K562 (cell line): ENCODE data around the gene AMBP. TPM values are rescaled to one million over a fixed set of nuclear protein-coding genes. Genes with fewer than 3 reads are reported as not detected.

Source experiments
- ATAC-seq: fragments of 200-7000 bp; cut with Tn5 transposase; 3 replicates; pipeline ENCODE4 v1.9.1; 2020; ENCODE audit warnings: moderate library complexity
- BruUV-seq: library from RNA; stranded (reverse); fragments of 400-500 nt; replicated peaks from 2 replicates; lab custom pipeline; 2021; lab: Mats Ljungman, UMichigan
- CTCF ChIA-PET: fragments of 300-600 bp; formaldehyde crosslinking; extraction: SDS; loops from one replicate; lab custom pipeline; 2021; ENCODE audit warnings: low intra/inter-chr PET ratio; lab: Yijun Ruan, JAX
- POLR2A ChIA-PET: fragments of 300-600, 350-650 bp; sonication (Branson Sonifier 250); formaldehyde crosslinking; extraction: SDS; loops from one replicate; lab custom pipeline; 2021; ENCODE audit warnings: antibody characterized with exemption, inconsistent platforms; lab: Yijun Ruan, JAX
- DNase-seq, 4 experiments: peaks; one replicate each; pipeline versions ENCODE4 v3.0.0 to v3.0.0-alpha.2; 2011 to 2018; ENCODE audit warnings: low spot score in 3 of 4, mixed read lengths in 3 of 4; ENCODE audit errors: extremely low read depth in 1 of 4
- FAIRE-seq: peaks from 2 replicates; lab custom pipeline; 2011; peaks lifted over from hg19 to GRCh38; lab: Jason Lieb, UNC
- H2AFZ ChIP-seq: 2 replicates; pipeline ENCODE4 v1.6.0; 2011; ENCODE audit warnings: low read depth, low read length, control low read depth, inconsistent platforms
- H3K27ac ChIP-seq: fragments of 200-600 bp; 3 replicates; pipeline ENCODE4 v1.8.0; 2011; ENCODE audit warnings: low read depth, mild to moderate bottlenecking, control low read depth, inconsistent platforms, low read length, moderate library complexity, mixed read lengths; ENCODE audit errors: extremely low read depth
- H3K27me3 ChIP-seq, 2 experiments: fragments of 300-600 bp in 1 of 2; 2 replicates in 1 of 2; 3 replicates in 1 of 2; pipeline versions ENCODE4 v1.6.0 to v1.8.0; 2011; ENCODE audit warnings: inconsistent platforms in 2 of 2, low read length in 2 of 2, mild to moderate bottlenecking in 1 of 2, mixed read lengths in 1 of 2, moderate library complexity in 1 of 2; ENCODE audit not compliant: control insufficient read depth in 2 of 2, insufficient read depth in 2 of 2
- H3K36me3 ChIP-seq: fragments of 300-600 bp; 3 replicates; pipeline ENCODE4 v1.8.0; 2011; ENCODE audit warnings: mild to moderate bottlenecking, low read length, inconsistent platforms; ENCODE audit not compliant: control insufficient read depth, insufficient read depth
- H3K4me1 ChIP-seq, 2 experiments: fragments of 200-600 bp in 1 of 2; replicated peaks in 1 of 2; 2 replicates in 1 of 2; 3 replicates in 1 of 2; pipeline versions ENCODE4 v1.5.1 to v1.8.0; 2011; ENCODE audit warnings: inconsistent platforms in 2 of 2, low read length in 2 of 2, mild to moderate bottlenecking in 1 of 2, mixed read lengths in 1 of 2, moderate library complexity in 1 of 2; ENCODE audit not compliant: control insufficient read depth in 2 of 2, insufficient read depth in 2 of 2
- H3K4me2 ChIP-seq: 2 replicates; pipeline ENCODE4 v1.6.1; 2011; ENCODE audit warnings: low read length, control low read depth, inconsistent platforms, mixed read lengths; ENCODE audit not compliant: insufficient read depth
- H3K4me3 ChIP-seq: fragments of 200-600 bp; sonication (generic), shearing (Covaris generic); 2 replicates; pipeline ENCODE4 v1.5.1; 2016; ENCODE audit warnings: control low read depth, inconsistent platforms
- H3K79me2 ChIP-seq: fragments of 200-600 bp; 3 replicates; pipeline ENCODE4 v1.8.0; 2011; ENCODE audit warnings: low read length, inconsistent platforms; ENCODE audit not compliant: control insufficient read depth, insufficient read depth
- H3K9ac ChIP-seq, 2 experiments: 2 replicates each; pipeline versions ENCODE4 v1.6.0 to v1.6.1; 2011; ENCODE audit warnings: low read depth in 2 of 2, low read length in 2 of 2, control low read depth in 1 of 2, inconsistent platforms in 1 of 2, mild to moderate bottlenecking in 1 of 2, mixed read lengths in 1 of 2; ENCODE audit not compliant: insufficient read depth in 1 of 2
- H3K9me1 ChIP-seq: one replicate; pipeline ENCODE4 v1.6.0; 2011; ENCODE audit warnings: inconsistent platforms, mild to moderate bottlenecking, low read length, moderate library complexity; ENCODE audit not compliant: control insufficient read depth, insufficient read depth
- H3K9me3 ChIP-seq: replicated peaks from 2 replicates; pipeline ENCODE4 v1.5.1; 2011; ENCODE audit warnings: low read depth, low read length, inconsistent platforms; ENCODE audit not compliant: control insufficient read depth, insufficient read depth
- H4K20me1 ChIP-seq: replicated peaks from 2 replicates; pipeline ENCODE4 v1.6.1; 2011; ENCODE audit warnings: low read length, inconsistent platforms, mixed read lengths; ENCODE audit not compliant: control insufficient read depth, insufficient read depth
- CBFB ChIP-seq: sonication (generic); formaldehyde crosslinking; IDR thresholded peaks from 2 replicates; pipeline ENCODE4 v1.4.0; 2020; ENCODE audit warnings: mild to moderate bottlenecking, missing genetic modification reagents
- CBX3 ChIP-seq, 2 experiments: IDR thresholded peaks; 1 replicate in 1 of 2; 2 replicates in 1 of 2; pipeline ENCODE4 v1.6.1; 2012; ENCODE audit warnings: inconsistent platforms in 2 of 2, low read length in 2 of 2, borderline replicate concordance in 1 of 2, control low read depth in 1 of 2
- E2F3 ChIP-seq: fragments of 250-450 bp; sonication (Bioruptor Pico); IDR thresholded peaks from 2 replicates; pipeline ENCODE4 v1.4.0; 2020; ENCODE audit warnings: mild to moderate bottlenecking
- LEF1 ChIP-seq: fragments of 450-650 bp; IDR thresholded peaks from 2 replicates; pipeline ENCODE4 v1.6.1; 2016; ENCODE audit warnings: mild to moderate bottlenecking
- MAFF ChIP-seq: IDR thresholded peaks from 2 replicates; pipeline ENCODE4 v1.6.1; 2012; ENCODE audit warnings: low read length, improper control_type of control experiment
- MCM5 ChIP-seq: fragments of 450-650 bp; IDR thresholded peaks from 2 replicates; pipeline ENCODE4 v1.6.1; 2016; ENCODE audit warnings: low read depth
- MECOM ChIP-seq: fragments of 250-450 bp; sonication (Bioruptor Pico); IDR thresholded peaks from 2 replicates; pipeline ENCODE4 v1.8.0; 2022; ENCODE audit warnings: inconsistent platforms
- NBN ChIP-seq: fragments of 450-650 bp; IDR thresholded peaks from 2 replicates; pipeline ENCODE4 v1.6.1; 2016; ENCODE audit warnings: low read depth, mild to moderate bottlenecking
- SMAD1 ChIP-seq: fragments of 150-350 bp; IDR thresholded peaks from 2 replicates; pipeline ENCODE4 v1.6.1; 2014; ENCODE audit warnings: low read length, low read depth; ENCODE audit not compliant: partially characterized antibody
- ZNF431 ChIP-seq: sonication (generic); formaldehyde crosslinking; IDR thresholded peaks from 2 replicates; pipeline ENCODE4 v1.8.0; 2022; ENCODE audit warnings: mild to moderate bottlenecking, missing genetic modification reagents
- ZNF583 ChIP-seq: fragments of 250-450 bp; sonication (Bioruptor Pico); IDR thresholded peaks from 2 replicates; pipeline ENCODE4 v1.4.0; 2020
- ZNF589 ChIP-seq: fragments of 200-800 bp; sonication (Bioruptor generic); IDR thresholded peaks from 2 replicates; pipeline ENCODE4 v1.6.1; 2016; ENCODE audit warnings: low read depth, missing genetic modification characterization, missing compliant biosample characterization
- WGBS: fragments of 100-300 bp; shearing (Covaris generic); methylation state at CpG from one replicate; pipeline ENCODE4 v1.1.6; 2016; ENCODE audit warnings: low coverage, mixed read lengths; ENCODE audit not compliant: insufficient coverage; ENCODE audit errors: missing lambda C conversion rate; 5-methylcytosine and 5-hydroxymethylcytosine counted together
- in situ Hi-C: fragments of 300-500 bp; cut with MboI; formaldehyde crosslinking; loops from 4 replicates; pipeline ENCODE4 v1.15.0; 2018; ENCODE audit warnings: inconsistent platforms, mixed read lengths
- intact Hi-C: fragments of 100-400 bp; cut with micrococcal nuclease; formaldehyde crosslinking; loops from 2 replicates; pipeline ENCODE4 v1.14.2; 2022
- polyA plus RNA-seq, 8 experiments: library from polyadenylated mRNA; depleted of rRNA in 4 of 8; stranded (reverse) in 5 of 8; unstranded in 3 of 8; fragments of >200 nt; fragmentation: Nextera tagmentation in 2 of 8; fragmentation: Illumina TruSeq in 1 of 8; extraction: Ambion mirVana in 2 of 8; extraction: Trizol in 1 of 8; gene quantifications; 2 replicates each; pipeline versions ENCODE4 v1.2.1 to v1.2.3, GENCODE V29; 2011 to 2014; ENCODE audit warnings: inconsistent platforms in 1 of 8, missing spikeins in 1 of 8
- total RNA-seq, 7 experiments: library from RNA; depleted of rRNA in 6 of 7; stranded (reverse); fragments of >200 nt in 6 of 7; fragmentation: Illumina TruSeq in 2 of 7; extraction: Trizol in 2 of 7; gene quantifications; 2 replicates each; pipeline versions ENCODE4 v1.2.1 to v1.2.3, GENCODE V29; 2011 to 2021; ENCODE audit warnings: low replicate concordance in 1 of 7
- TF ChIP-seq, protein P1 (sequence below): sonication (generic); formaldehyde crosslinking; IDR thresholded peaks from 2 replicates; pipeline ENCODE4 v1.8.0; 2023; ENCODE audit warnings: mild to moderate bottlenecking, missing genetic modification reagents
- TF ChIP-seq, protein P2 (sequence below): fragments of 450-650 bp; formaldehyde crosslinking; IDR thresholded peaks from 2 replicates; pipeline ENCODE4 v1.4.0; 2020; ENCODE audit warnings: mild to moderate bottlenecking, moderate library complexity

AMBP gene
- total and polyA plus RNA-seq, 9 of the 15 experiments (the other 6 are each of a cell fraction or from before 2014, with no cell fraction given): 1.3 TPM; not detected in 8

DNA sequence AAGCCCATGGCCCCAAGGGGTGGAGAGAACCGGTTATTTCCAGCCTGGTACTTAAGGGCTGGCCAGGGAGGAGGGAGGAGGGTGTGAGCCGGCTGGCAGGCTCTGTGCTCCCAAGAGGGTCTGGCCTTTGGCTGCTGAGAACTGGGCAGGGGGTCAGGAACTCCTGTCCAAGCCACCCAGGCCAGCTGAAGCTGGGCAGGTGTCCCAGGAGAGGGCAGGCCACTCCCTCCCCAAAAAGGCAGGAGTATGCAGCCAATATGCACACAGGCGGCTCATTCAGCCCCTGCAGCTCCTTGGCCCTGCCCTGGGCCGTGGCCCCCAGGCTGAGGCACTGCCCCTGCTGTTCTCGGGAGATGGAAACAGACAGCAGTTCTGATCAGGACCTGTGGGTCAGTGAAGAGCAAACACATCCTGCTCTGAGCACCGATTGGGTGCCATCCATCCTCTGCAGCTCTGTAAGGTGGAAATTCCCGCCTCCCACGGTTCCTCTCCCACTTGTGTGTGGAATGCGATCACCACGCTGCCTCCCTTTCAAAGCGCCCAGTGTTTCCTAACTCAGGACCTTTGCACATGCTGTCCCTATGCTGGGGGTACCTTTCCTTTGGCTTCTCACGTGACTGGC, 38.1 kb upstream of the AMBP start:
- no peaks in the 10 kb centered on the region for H3K9me1 ChIP-seq
- in situ Hi-C loops (no loop called here), intact Hi-C loops (no loop called here)
- H2AFZ ChIP-seq: no peak overlapping the region
- no peak overlapping the region for H3K27ac ChIP-seq
- H3K4me3 ChIP-seq: no peak overlapping the region
- CTCF ChIA-PET: no interaction called here
- POLR2A ChIA-PET: interaction anchor here (0.6 to 1.6 kb wide), 3 partner anchors 10 to 46 kb away, joined by 3 to 4 read pairs (median 3); no protein-coding TSS in a partner anchor
- H3K4me1 ChIP-seq: no peaks in the 10 kb centered on the region
- no peak overlapping the region for H3K4me2 ChIP-seq
- no peak overlapping the region; a peak in 1 of 4 replicates for H3K9ac ChIP-seq
- WGBS: 0% methylated on average over 10 of the region's 12 CpGs
- no peaks in the 10 kb centered on the region for H3K79me2 ChIP-seq
- TF ChIP-seq E2F3 (no peak), CBFB (CRISPR knock-in tag) (no peak), MCM5 (no peak), NBN (no peak), ZNF589 (CRISPR knock-in tag) (no peak), MECOM (CRISPR knock-in tag) (no peak), ZNF431 (CRISPR knock-in tag) (no peak), ZNF583 (CRISPR knock-in tag) (no peak), MAFF (no peak), CBX3 (IDR thresholded peaks at IDR 0.05; ENCODE audit: borderline replicate concordance in 1 of 2, low read length in 2 of 2) (no peak), SMAD1 (no peak), LEF1 (no peak)
- TF ChIP-seq, protein P1, sequence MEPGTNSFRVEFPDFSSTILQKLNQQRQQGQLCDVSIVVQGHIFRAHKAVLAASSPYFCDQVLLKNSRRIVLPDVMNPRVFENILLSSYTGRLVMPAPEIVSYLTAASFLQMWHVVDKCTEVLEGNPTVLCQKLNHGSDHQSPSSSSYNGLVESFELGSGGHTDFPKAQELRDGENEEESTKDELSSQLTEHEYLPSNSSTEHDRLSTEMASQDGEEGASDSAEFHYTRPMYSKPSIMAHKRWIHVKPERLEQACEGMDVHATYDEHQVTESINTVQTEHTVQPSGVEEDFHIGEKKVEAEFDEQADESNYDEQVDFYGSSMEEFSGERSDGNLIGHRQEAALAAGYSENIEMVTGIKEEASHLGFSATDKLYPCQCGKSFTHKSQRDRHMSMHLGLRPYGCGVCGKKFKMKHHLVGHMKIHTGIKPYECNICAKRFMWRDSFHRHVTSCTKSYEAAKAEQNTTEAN (CRISPR knock-in tag): no peak
- TF ChIP-seq, protein P2, sequence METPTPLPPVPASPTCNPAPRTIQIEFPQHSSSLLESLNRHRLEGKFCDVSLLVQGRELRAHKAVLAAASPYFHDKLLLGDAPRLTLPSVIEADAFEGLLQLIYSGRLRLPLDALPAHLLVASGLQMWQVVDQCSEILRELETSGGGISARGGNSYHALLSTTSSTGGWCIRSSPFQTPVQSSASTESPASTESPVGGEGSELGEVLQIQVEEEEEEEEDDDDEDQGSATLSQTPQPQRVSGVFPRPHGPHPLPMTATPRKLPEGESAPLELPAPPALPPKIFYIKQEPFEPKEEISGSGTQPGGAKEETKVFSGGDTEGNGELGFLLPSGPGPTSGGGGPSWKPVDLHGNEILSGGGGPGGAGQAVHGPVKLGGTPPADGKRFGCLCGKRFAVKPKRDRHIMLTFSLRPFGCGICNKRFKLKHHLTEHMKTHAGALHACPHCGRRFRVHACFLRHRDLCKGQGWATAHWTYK (CRISPR knock-in tag): no peak
- BruUV-seq: no TSS peak
- no peak for FAIRE-seq
- H3K9me3 ChIP-seq: no peaks in the 10 kb centered on the region
- H3K36me3 ChIP-seq: no peaks in the 10 kb centered on the region
- no peaks in the 10 kb centered on the region for H4K20me1 ChIP-seq
- no peak for DNase-seq
- no peak for ATAC-seq
- peaks cover 14 to 47% of the 10 kb centered on the region in 2 experiments; a peak in 3 of 5 replicates for H3K27me3 ChIP-seq
